ENCODE results near the gene TNFRSF8. TPM values are rescaled to one million over a fixed set of nuclear protein-coding genes. Genes with fewer than 3 reads are reported as not detected.

Gene TNFRSF8
- total and polyA plus RNA-seq, 2 donors (not counting 1 experiment from before 2014, with no cell fraction given), result 0.36 to 0.57 TPM

DNA sequence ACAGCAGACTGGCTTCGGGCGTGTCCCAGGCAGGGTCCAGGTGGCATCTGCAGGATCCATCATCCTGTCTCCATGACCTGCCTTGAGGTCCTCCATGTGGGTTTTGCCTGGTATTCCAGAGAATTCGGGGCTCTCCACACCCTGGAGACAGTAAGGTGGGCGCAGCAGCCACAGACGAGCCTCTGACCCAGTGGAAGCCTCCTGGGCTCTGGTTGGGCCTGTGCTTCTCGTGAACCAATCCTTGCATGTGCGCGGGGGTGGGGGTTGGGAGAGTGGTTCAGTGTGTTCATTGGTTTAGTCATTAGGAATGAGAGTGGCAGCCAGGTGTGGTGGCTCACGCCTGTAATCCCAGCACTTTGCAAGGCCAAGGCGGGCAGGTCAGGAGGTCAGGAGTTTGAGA lies 71.6 kb downstream of the TNFRSF8 start:
- Mint-ChIP-seq H3K27me3 (no peaks in the 10 kb centered on the region), H3K4me3 (no peak overlapping the region), H3K4me1 (peaks cover 33% of the 10 kb centered on the region), H3K27ac (no peak overlapping the region), H3K9me3 (ENCODE audit: insufficient read depth) (no peaks in the 10 kb centered on the region)
- CTCF ChIA-PET, result interaction anchor here (0.6 to 4.1 kb wide), 4 partner anchors 11 to 75 kb away, joined by 3 to 26 read pairs (median 10); no protein-coding TSS in a partner anchor
- Histone ChIP-seq H3K9ac (ENCODE audit: low read length) (no peak overlapping the region), H2AFZ (ENCODE audit: insufficient read depth, low read depth, low read length, poor library complexity, severe bottlenecking) (no peak overlapping the region), H3K4me2 (replicated peaks; ENCODE audit: low read depth, low read length, poor library complexity, severe bottlenecking) (no peak overlapping the region), H3K27me3 (replicated peaks in 1 of 4; ENCODE audit: control extremely low read depth in 1 of 4, control insufficient read depth in 3 of 4, insufficient read depth in 4 of 4, low read length in 3 of 4) (no peaks in the 10 kb centered on the region), H3K36me3 (replicated peaks in 1 of 2; ENCODE audit: control extremely low read depth in 1 of 2, control insufficient read depth in 1 of 2, extremely low read depth in 1 of 2, insufficient read depth in 2 of 2, low read length in 1 of 2) (no peaks in the 10 kb centered on the region), H3K4me3 (ENCODE audit: control extremely low read depth in 1 of 5, extremely low read depth in 1 of 5, insufficient read depth in 1 of 5, low read depth in 2 of 5, low read length in 4 of 5) (no peak overlapping the region), H4K20me1 (ENCODE audit: control insufficient read depth, insufficient read depth, low read length, poor library complexity, severe bottlenecking) (no peaks in the 10 kb centered on the region), H3K9me3 (ENCODE audit: control extremely low read depth in 1 of 3, control insufficient read depth in 2 of 3, insufficient read depth in 1 of 3, low read length in 2 of 3) (no peaks in the 10 kb centered on the region), H3K79me2 (ENCODE audit: control insufficient read depth, insufficient read depth, low read length) (no peaks in the 10 kb centered on the region), H3K27ac (ENCODE audit: low read length in 2 of 2) (no peak overlapping the region), H3K4me1 (ENCODE audit: control insufficient read depth in 2 of 2, insufficient read depth in 2 of 2, low read length in 2 of 2) (peaks cover 18 to 37% of the 10 kb centered on the region in 2 donors)
- POLR2A ChIA-PET, result interaction anchor here (0.5 kb wide), 1 partner anchor 25 kb away, joined by 3 read pairs; no protein-coding TSS in a partner anchor
- TF ChIP-seq CTCF (IDR thresholded peaks at IDR 0.05), result no peak
- no peak for TF ChIP-seq EZH2 (IDR thresholded peaks at IDR 0.05; ENCODE audit: borderline replicate concordance, insufficient read depth, low read depth, low read length, poor library complexity, severe bottlenecking)
- no peak for ATAC-seq (ENCODE audit: low read depth)
- intact Hi-C loops (cut with micrococcal nuclease), result no loop called here
- 97% methylated on average over 10 of the region's 10 CpGs for WGBS (ENCODE audit: insufficient coverage)
- no peak for DNase-seq

DNA sequence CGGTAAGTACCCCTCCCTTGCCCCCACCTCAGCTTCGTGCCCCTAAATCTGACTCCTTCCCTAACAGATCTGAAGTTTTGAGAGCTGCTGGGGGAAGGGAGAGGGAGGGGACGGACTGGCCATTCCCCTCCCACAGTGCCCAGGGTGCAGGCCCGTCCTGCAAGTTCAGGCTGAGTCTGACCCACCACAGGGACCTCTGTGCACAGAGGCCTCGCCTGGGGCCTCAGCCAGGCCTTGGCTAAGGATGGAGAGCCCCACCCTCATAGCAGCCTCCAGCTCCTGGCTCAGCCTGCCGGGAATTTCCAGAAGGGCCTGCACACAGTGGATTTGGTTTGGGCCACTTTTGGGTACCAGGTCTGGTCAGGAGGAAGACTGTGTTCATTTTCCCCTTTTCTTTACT lies 72.5 kb downstream of the TNFRSF8 start:
- Histone ChIP-seq H3K27me3 (replicated peaks in 1 of 4; ENCODE audit: control extremely low read depth in 1 of 4, control insufficient read depth in 3 of 4, insufficient read depth in 4 of 4, low read length in 3 of 4) (no peaks in the 10 kb centered on the region), H3K9ac (ENCODE audit: low read length) (no peak overlapping the region), H3K4me3 (ENCODE audit: control extremely low read depth in 1 of 5, extremely low read depth in 1 of 5, insufficient read depth in 1 of 5, low read depth in 2 of 5, low read length in 4 of 5) (no peak overlapping the region), H3K27ac (ENCODE audit: low read length in 2 of 2) (no peak overlapping the region), H3K79me2 (ENCODE audit: control insufficient read depth, insufficient read depth, low read length) (no peaks in the 10 kb centered on the region), H2AFZ (ENCODE audit: insufficient read depth, low read depth, low read length, poor library complexity, severe bottlenecking) (no peak overlapping the region), H4K20me1 (ENCODE audit: control insufficient read depth, insufficient read depth, low read length, poor library complexity, severe bottlenecking) (no peaks in the 10 kb centered on the region), H3K4me1 (ENCODE audit: control insufficient read depth in 2 of 2, insufficient read depth in 2 of 2, low read length in 2 of 2) (peaks cover 18 to 45% of the 10 kb centered on the region in 2 donors), H3K4me2 (replicated peaks; ENCODE audit: low read depth, low read length, poor library complexity, severe bottlenecking) (no peak overlapping the region), H3K36me3 (replicated peaks in 1 of 2; ENCODE audit: control extremely low read depth in 1 of 2, control insufficient read depth in 1 of 2, extremely low read depth in 1 of 2, insufficient read depth in 2 of 2, low read length in 1 of 2) (no peaks in the 10 kb centered on the region), H3K9me3 (ENCODE audit: control extremely low read depth in 1 of 3, control insufficient read depth in 2 of 3, insufficient read depth in 1 of 3, low read length in 2 of 3) (no peaks in the 10 kb centered on the region)
- Mint-ChIP-seq H3K4me1 (peaks cover 34% of the 10 kb centered on the region), H3K27me3 (no peaks in the 10 kb centered on the region), H3K4me3 (no peak overlapping the region), H3K9me3 (ENCODE audit: insufficient read depth) (no peaks in the 10 kb centered on the region), H3K27ac (peak overlapping the region; percentile 29)
- ChIA-PET POLR2A (no interaction called here), CTCF (interaction anchor here (0.6 to 4.1 kb wide), 3 partner anchors 12 to 22 kb away, joined by 3 to 26 read pairs (median 16); no protein-coding TSS in a partner anchor)
- intact Hi-C loops (cut with micrococcal nuclease), result no loop called here
- TF ChIP-seq CTCF (IDR thresholded peaks at IDR 0.05), result no peak
- no peak for TF ChIP-seq EZH2 (IDR thresholded peaks at IDR 0.05; ENCODE audit: borderline replicate concordance, insufficient read depth, low read depth, low read length, poor library complexity, severe bottlenecking)
- DNase-seq (no peak), ATAC-seq (ENCODE audit: low read depth) (no peak)
- 100% methylated on average over 2 of the region's 6 CpGs for WGBS (ENCODE audit: insufficient coverage)
